ENCODE data around the gene REV1. TPM values are rescaled to one million over a fixed set of nuclear protein-coding genes. Genes with fewer than 3 reads are reported as not detected.

The REV1 gene
- total RNA-seq, 1 donor from 2014 or later = 55.3 TPM

- no peak for ATAC-seq
- H3K4me3 ChIP-seq = no peak overlapping the region
- intact Hi-C loops (cut with DNase I) = no loop called here
Observed at GRCh38 chr2:99444222-99444621, 45.6 kb downstream of the REV1 start.

DNA sequence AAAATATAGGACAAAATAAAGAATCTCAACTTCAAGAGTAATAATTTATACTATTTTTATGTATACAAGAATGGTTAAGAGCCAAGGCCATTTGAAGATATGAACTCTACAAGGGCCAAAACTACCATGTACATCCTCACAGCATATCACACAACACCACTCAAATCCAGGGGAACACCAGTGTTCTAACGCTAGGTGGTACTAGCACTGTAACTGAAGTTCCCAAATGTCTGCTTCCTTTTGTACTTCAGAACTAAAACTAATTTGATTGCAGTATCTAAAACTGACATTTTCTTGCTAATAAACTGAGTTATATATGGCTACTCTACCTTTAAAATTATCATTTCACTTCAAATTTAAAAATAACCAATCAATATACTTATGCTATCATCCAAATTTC is 47.0 kb downstream of the REV1 start:
- peak; percentile 65 for ATAC-seq
- Histone ChIP-seq H3K9me3 (no peaks in the 10 kb centered on the region), H3K4me3 (no peak overlapping the region), H3K4me1 (no peaks in the 10 kb centered on the region), H3K27me3 (no peaks in the 10 kb centered on the region), H3K36me3 (peaks cover 42% of the 10 kb centered on the region), H3K27ac (no peak overlapping the region)
- intact Hi-C loops (cut with DNase I) = no loop called here
- TF ChIP-seq, protein P1, sequence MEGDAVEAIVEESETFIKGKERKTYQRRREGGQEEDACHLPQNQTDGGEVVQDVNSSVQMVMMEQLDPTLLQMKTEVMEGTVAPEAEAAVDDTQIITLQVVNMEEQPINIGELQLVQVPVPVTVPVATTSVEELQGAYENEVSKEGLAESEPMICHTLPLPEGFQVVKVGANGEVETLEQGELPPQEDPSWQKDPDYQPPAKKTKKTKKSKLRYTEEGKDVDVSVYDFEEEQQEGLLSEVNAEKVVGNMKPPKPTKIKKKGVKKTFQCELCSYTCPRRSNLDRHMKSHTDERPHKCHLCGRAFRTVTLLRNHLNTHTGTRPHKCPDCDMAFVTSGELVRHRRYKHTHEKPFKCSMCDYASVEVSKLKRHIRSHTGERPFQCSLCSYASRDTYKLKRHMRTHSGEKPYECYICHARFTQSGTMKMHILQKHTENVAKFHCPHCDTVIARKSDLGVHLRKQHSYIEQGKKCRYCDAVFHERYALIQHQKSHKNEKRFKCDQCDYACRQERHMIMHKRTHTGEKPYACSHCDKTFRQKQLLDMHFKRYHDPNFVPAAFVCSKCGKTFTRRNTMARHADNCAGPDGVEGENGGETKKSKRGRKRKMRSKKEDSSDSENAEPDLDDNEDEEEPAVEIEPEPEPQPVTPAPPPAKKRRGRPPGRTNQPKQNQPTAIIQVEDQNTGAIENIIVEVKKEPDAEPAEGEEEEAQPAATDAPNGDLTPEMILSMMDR (IDR thresholded peaks at IDR 0.05) = peak; percentile 35
- no peak for DNase-seq

More at GRCh38 chr2:99444222-99444621, 45.6 kb downstream of the REV1 start:
- TF ChIP-seq, protein P1 (IDR thresholded peaks at IDR 0.05) = no peak
- Histone ChIP-seq H3K27ac (no peak overlapping the region), H3K27me3 (no peaks in the 10 kb centered on the region), H3K9me3 (no peaks in the 10 kb centered on the region), H3K36me3 (peaks cover 41% of the 10 kb centered on the region), H3K4me1 (no peaks in the 10 kb centered on the region)
- no peak for DNase-seq

DNA sequence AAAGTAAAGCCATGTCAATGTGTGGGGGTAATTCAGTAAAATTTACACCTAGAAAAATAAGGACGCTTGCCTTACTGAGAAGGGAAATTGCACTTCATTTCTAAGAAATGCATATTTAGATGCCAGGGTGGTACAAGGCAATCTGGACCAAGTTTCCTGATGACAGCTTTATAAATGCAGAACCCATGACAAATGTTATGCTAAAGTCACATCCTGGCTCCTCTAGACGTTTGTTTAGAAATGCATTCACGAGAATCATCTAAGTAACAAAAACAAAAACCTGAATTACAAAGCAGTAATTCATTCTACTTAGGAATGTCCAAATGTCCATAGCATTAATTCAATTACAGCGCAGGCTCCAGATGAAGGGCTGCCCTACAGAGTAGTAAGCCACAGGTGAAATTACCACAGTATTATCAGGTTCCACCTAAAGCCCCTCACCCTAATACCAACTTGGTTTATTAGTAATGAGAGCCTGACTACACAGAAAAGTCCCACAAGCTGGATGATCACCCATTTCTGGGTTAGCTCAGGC is 49.8 kb downstream of the REV1 start:
- Histone ChIP-seq H3K27ac (no peak overlapping the region), H3K4me1 (no peaks in the 10 kb centered on the region), H3K9me3 (no peaks in the 10 kb centered on the region), H3K27me3 (no peaks in the 10 kb centered on the region), H3K36me3 (peaks cover 49% of the 10 kb centered on the region), H3K4me3 (no peak overlapping the region)
- DNase-seq (no peak), ATAC-seq (no peak)
- TF ChIP-seq, protein P1 (IDR thresholded peaks at IDR 0.05) = no peak
- intact Hi-C loops (cut with DNase I) = no loop called here

DNA sequence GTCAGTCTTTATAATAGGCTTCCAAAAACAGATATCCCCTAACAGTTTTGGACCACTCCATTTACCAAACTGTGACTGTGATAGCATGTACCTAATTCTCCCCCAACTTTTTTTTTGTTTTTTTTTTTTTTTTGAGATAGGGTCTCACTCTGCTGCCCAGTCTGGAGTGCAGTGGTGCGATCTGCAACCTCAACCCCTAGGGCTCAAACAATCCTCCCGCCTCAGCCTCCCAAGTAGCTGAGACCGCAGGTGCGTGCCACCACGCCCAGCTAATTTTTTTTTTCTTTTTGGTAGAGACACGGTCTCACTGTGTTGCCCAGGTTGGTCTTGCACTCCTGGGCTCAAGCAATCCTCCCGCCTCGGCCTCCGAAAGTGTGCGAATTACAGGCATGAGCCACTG is 52.9 kb downstream of the REV1 start:
- no peak overlapping the region for H3K4me3 ChIP-seq
- DNase-seq = no peak
- no peak overlapping the region for H3K27ac ChIP-seq
- H3K9me3 ChIP-seq = no peaks in the 10 kb centered on the region
- TF ChIP-seq, protein P1 (IDR thresholded peaks at IDR 0.05) = no peak
- no peak for ATAC-seq
- peaks cover 61% of the 10 kb centered on the region for H3K36me3 ChIP-seq
- intact Hi-C loops (cut with DNase I) = no loop called here
- no peaks in the 10 kb centered on the region for H3K27me3 ChIP-seq
- no peaks in the 10 kb centered on the region for H3K4me1 ChIP-seq

- Histone ChIP-seq H3K4me3 (no peak overlapping the region), H3K4me1 (peaks cover 9% of the 10 kb centered on the region), H3K27ac (no peak overlapping the region), H3K36me3 (peaks cover 69% of the 10 kb centered on the region), H3K9me3 (no peaks in the 10 kb centered on the region), H3K27me3 (no peaks in the 10 kb centered on the region)
- DNase-seq = no peak
- intact Hi-C loops (cut with DNase I) = no loop called here
- no peak for ATAC-seq
- TF ChIP-seq, protein P1 (IDR thresholded peaks at IDR 0.05) = no peak
Observed at GRCh38 chr2:99433340-99433739, 56.5 kb downstream of the REV1 start.

Measured in upper lobe of right lung (tissue), 1 donor.